Colonic mucosa (tissue), 4 donors: ENCODE results near the gene MACROD1. TPM values are rescaled to one million over a fixed set of nuclear protein-coding genes. Genes with fewer than 3 reads are reported as not detected.

Source experiments
- DNase-seq: peaks from one replicate; pipeline ENCODE4 v3.0.0-alpha.2; 2020
- H3K27ac ChIP-seq: fragments of 200-600 bp; one replicate; pipeline ENCODE4 v1.8.0; 2021
- H3K27me3 ChIP-seq: fragments of 200-600 bp; one replicate; pipeline ENCODE4 v1.8.0; 2021
- H3K36me3 ChIP-seq: fragments of 200-600 bp; one replicate; pipeline ENCODE4 v1.8.0; 2021
- H3K4me1 ChIP-seq: fragments of 200-600 bp; one replicate; pipeline ENCODE4 v1.8.0; 2021; ENCODE audit warnings: mild to moderate bottlenecking
- H3K4me3 ChIP-seq: fragments of 200-600 bp; one replicate; pipeline ENCODE4 v1.8.0; 2021
- H3K9ac ChIP-seq, 2 donors: one replicate each; pipeline ENCODE4 v1.7.0; 2013; ENCODE audit warnings: control low read depth in 2 of 2, low read depth in 2 of 2, low read length in 2 of 2
- H3K9me3 ChIP-seq: fragments of 200-600 bp; one replicate; pipeline ENCODE4 v1.8.0; 2021
- CTCF ChIP-seq: fragments of 200-600 bp; IDR thresholded peaks from one replicate; pipeline ENCODE4 v1.8.0; 2022; ENCODE audit warnings: antibody characterized with exemption, mild to moderate bottlenecking
- intact Hi-C: fragments of 100-400 bp; cut with DNase I; formaldehyde crosslinking; loops from one replicate; pipeline ENCODE4 v1.14.1; 2022
- total RNA-seq, 2 donors: library from RNA; stranded (reverse); fragmentation: NEBNext Ultra II Directional in 1 of 2; extraction: Animal tissue kit (Norgen Biotek cat#: 25700) in 1 of 2; gene quantifications; one replicate each; pipeline ENCODE4 v1.2.1, GENCODE V29; 2021
- donor health status: healthy.
- donor health status: DM: no; HTN: no; CAD: no.
- donor health status: DM: no; HTN: no; CAD: no.

MACROD1 gene
- total RNA-seq, 2 donors from 2014 or later = 18.6 to 22.9 TPM

DNA sequence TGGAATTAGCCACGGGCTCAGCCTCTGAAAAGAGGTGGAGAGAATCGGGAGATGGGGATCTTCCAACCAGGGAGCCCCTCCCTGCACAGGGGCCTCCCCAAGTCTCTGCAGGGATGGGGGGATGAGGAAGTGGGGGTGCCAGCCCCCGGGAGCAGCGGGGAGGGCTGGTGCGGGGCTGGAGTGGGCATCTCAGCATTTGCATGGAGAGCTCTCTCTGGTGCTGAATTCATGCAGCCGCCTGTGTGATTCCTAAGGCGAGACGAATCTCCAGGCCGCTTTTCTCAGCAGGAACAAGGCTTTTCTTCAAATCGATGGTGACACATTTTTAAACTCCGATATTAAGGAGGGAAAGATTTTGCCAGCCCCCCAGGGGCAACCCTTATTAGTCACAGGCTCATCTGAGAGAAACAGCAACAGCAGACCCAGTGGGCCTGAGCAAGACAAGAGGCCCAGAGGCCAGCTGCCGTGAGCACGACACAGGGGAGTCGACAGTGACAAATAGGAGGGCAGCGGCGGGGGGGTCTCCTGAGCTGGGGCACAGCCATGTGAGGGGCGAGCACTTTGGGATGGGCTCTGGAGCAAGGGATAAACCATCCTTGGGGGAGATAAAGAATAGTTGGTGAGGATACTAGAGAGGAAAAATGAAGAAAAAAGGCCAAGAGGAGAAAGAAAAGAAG lies 29.0 kb downstream of the MACROD1 start:
- DNase-seq = no peak
- Histone ChIP-seq H3K27ac (no peak overlapping the region), H3K4me1 (no peaks in the 10 kb centered on the region), H3K9ac (no peak overlapping the region), H3K4me3 (no peak overlapping the region), H3K36me3 (no peaks in the 10 kb centered on the region), H3K9me3 (no peaks in the 10 kb centered on the region), H3K27me3 (no peaks in the 10 kb centered on the region)
- TF ChIP-seq CTCF = no peak
- intact Hi-C loops = no loop called here

GRCh38 chr11:64135711-64136110 lies 30.2 kb downstream of the MACROD1 start:
- Histone ChIP-seq H3K36me3 (no peaks in the 10 kb centered on the region), H3K27ac (no peak overlapping the region), H3K9me3 (no peaks in the 10 kb centered on the region), H3K4me3 (no peak overlapping the region), H3K27me3 (no peaks in the 10 kb centered on the region), H3K9ac (no peak overlapping the region), H3K4me1 (no peaks in the 10 kb centered on the region)
- intact Hi-C loops = no loop called here
- TF ChIP-seq CTCF = no peak
- DNase-seq = no peak

DNA sequence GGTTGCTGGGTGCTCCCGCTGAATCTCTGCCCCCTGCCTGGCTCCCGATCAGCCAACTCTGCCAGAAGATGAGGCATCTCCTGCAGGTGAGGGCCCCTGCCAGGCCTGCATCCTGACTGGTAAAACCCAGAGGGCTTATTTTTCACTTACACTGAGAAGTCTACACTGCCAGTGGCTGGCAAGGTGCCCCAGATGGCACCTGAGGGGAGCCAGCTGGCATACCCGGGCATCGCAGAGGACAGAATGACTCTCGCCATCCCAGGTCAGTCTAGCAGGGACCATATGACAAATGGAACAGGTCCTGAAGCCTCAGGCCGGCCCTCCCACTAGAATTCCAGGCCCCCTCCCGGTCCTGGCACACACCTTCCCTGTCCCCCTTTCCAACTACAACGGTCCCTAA lies 30.9 kb downstream of the MACROD1 start:
- Histone ChIP-seq H3K36me3 (no peaks in the 10 kb centered on the region), H3K9me3 (no peaks in the 10 kb centered on the region), H3K27ac (no peak overlapping the region), H3K4me3 (no peak overlapping the region), H3K4me1 (no peaks in the 10 kb centered on the region), H3K27me3 (no peaks in the 10 kb centered on the region), H3K9ac (no peak overlapping the region)
- intact Hi-C loops = no loop called here
- no peak for TF ChIP-seq CTCF
- no peak for DNase-seq

DNA sequence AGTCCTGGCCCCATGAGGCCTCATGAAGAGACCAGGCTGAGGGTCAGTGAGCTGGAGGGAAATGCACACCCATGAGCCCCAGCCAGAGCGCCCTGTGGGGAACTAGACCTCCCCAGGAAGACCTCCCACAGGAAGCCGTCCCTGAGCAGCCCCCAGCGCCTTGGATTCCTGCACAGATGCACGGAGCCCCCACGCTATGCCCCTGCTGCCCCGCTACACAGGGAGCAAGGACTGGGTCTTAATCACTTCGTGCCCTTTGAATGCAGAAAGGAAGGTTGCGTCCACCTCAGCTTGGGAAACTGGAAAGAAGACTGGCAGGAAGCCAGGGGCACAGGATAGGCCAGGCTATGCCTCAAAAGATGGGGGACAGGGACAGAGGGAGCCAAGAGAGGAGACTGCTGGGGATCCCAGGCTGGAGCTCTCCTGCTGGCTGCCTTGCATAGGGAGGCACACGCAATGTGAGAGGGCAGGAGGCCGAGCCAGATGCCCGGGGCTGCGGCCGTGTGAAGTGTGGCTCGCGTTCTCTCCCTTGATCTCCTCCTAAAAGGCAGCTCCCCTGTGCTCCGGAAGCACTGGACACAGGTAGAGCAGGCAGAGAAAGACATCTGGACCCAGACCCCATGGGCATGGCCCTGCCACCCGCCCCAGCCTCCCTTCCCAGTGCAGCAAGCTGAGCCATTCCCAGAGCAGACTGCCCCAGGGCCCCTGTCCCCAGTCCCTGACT lies 32.8 kb downstream of the MACROD1 start:
- Histone ChIP-seq H3K9me3 (no peaks in the 10 kb centered on the region), H3K27me3 (no peaks in the 10 kb centered on the region), H3K4me1 (no peaks in the 10 kb centered on the region), H3K4me3 (no peak overlapping the region), H3K9ac (no peak overlapping the region), H3K27ac (no peak overlapping the region), H3K36me3 (no peaks in the 10 kb centered on the region)
- intact Hi-C loops = no loop called here
- TF ChIP-seq CTCF = no peak
- no peak for DNase-seq

DNA sequence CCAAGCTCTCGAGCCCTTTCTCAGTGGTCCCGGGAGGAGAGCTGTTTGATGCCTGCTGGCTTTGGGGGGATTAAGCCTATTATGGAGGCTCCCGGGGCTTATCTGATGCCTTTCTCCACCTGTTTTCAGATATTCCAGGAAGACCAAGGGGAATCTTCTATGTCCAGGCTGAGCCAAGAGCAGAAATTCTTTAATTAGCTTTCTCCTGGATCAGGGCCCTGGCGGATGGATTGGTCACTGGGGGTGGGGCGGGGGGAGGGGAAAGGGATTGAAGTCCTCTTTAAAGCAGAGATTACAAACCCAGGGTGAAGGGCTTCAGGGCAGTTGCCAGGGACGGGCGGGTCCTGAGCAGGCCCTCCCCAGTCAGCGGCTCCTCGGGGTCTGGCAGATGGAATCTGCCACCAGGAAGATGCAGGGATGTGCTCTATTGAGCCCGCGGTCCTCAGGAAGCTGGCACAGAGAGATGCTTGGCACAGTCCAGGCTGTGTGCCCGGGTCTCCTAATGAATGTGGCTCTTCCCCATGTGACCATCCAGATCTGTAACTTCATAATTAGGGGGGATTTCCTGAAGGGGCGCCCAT lies 33.6 kb downstream of the MACROD1 start:
- Histone ChIP-seq H3K27me3 (no peaks in the 10 kb centered on the region), H3K4me1 (no peaks in the 10 kb centered on the region), H3K9ac (no peak overlapping the region), H3K36me3 (no peaks in the 10 kb centered on the region), H3K9me3 (no peaks in the 10 kb centered on the region), H3K27ac (no peak overlapping the region), H3K4me3 (no peak overlapping the region)
- no peak for TF ChIP-seq CTCF
- no peak for DNase-seq
- intact Hi-C loops = no loop called here
